ENCODE data around the gene MCTP1. TPM values are rescaled to one million over a fixed set of nuclear protein-coding genes. Genes with fewer than 3 reads are reported as not detected.

Gene MCTP1
- total and polyA plus RNA-seq, 9 of the 15 experiments (the other 6 are each of a cell fraction or from before 2014, with no cell fraction given): 0.04 to 0.93 (median 0.06) TPM; not detected in 4

GRCh38 chr5:94693043-94693822, 591.7 kb downstream of the MCTP1 start (continued):
- TF ChIP-seq E4F1 (CRISPR knock-in tag; IDR thresholded peaks at IDR 0.05; ENCODE audit: borderline replicate concordance): no peak

GRCh38 chr5:94692581-94692980, 592.3 kb downstream of the MCTP1 start:
- in situ Hi-C loops (cut with MboI): no loop called here
- H3K4me3 ChIP-seq: no peak overlapping the region

More at GRCh38 chr5:94692581-94692980, 592.3 kb downstream of the MCTP1 start:
- Histone ChIP-seq H3K27ac (ENCODE audit: extremely low read depth, low read depth, low read length) (no peak overlapping the region), H4K20me1 (replicated peaks; ENCODE audit: control insufficient read depth, insufficient read depth, low read length) (no peaks in the 10 kb centered on the region), H3K9me3 (replicated peaks; ENCODE audit: control insufficient read depth, insufficient read depth, low read depth, low read length) (no peaks in the 10 kb centered on the region), H3K79me2 (ENCODE audit: control insufficient read depth, insufficient read depth, low read length) (no peaks in the 10 kb centered on the region), H3K9me1 (ENCODE audit: control insufficient read depth, insufficient read depth, low read length) (no peaks in the 10 kb centered on the region), H3K36me3 (ENCODE audit: control insufficient read depth, insufficient read depth, low read length) (peaks cover 40% of the 10 kb centered on the region; the same call in 2 of the 3 replicates), H3K9ac (ENCODE audit: insufficient read depth in 1 of 2, low read depth in 2 of 2, low read length in 2 of 2) (no peak overlapping the region), H2AFZ (ENCODE audit: low read depth, low read length) (no peak overlapping the region), H3K4me2 (ENCODE audit: insufficient read depth, low read length) (no peak overlapping the region), H3K4me1 (replicated peaks in 1 of 2; ENCODE audit: control insufficient read depth in 2 of 2, insufficient read depth in 2 of 2, low read length in 2 of 2) (no peaks in the 10 kb centered on the region), H3K27me3 (ENCODE audit: control insufficient read depth in 2 of 2, insufficient read depth in 2 of 2, low read length in 2 of 2) (no peaks in the 10 kb centered on the region)
- BruUV-seq (replicated peaks): no TSS peak
- ChIA-PET POLR2A (no interaction called here), CTCF (ENCODE audit: low intra/inter-chr PET ratio) (interaction anchor here (1.9 kb wide), 1 partner anchor 168 kb away, joined by 8 read pairs; no protein-coding TSS in a partner anchor)
- no peak for ATAC-seq
- WGBS (ENCODE audit: insufficient coverage, low coverage, missing lambda C conversion rate): 77% methylated on average over 3 of the region's 3 CpGs
- TF ChIP-seq ZC3H4 (CRISPR knock-in tag; IDR thresholded peaks at IDR 0.05; ENCODE audit: borderline replicate concordance): no peak
- TF ChIP-seq CAMTA2 (CRISPR knock-in tag; conservative IDR thresholded peaks at IDR 0.05): no peak
- no peak for TF ChIP-seq ZNF184 (CRISPR knock-in tag; IDR thresholded peaks at IDR 0.05)
- TF ChIP-seq TAF9B (IDR thresholded peaks at IDR 0.05; ENCODE audit: partially characterized antibody): no peak
- no peak for TF ChIP-seq KDM1A (IDR thresholded peaks at IDR 0.05)
- no peak for TF ChIP-seq STAT6 (CRISPR knock-in tag; IDR thresholded peaks at IDR 0.05)
- no peak for TF ChIP-seq HDAC6 (IDR thresholded peaks at IDR 0.05; ENCODE audit: low read depth, low read length)
- no peak for TF ChIP-seq BRF2 (IDR thresholded peaks at IDR 0.05; ENCODE audit: borderline replicate concordance, insufficient read depth, insufficient read length)
- TF ChIP-seq SMARCB1 (IDR thresholded peaks at IDR 0.05; ENCODE audit: insufficient read length, low read depth): no peak
- TF ChIP-seq JUN (IDR thresholded peaks at IDR 0.05; ENCODE audit: borderline replicate concordance, low read depth, low read length): no peak
- TF ChIP-seq JUN (CRISPR knock-in tag; IDR thresholded peaks at IDR 0.05; ENCODE audit: borderline replicate concordance): no peak
- TF ChIP-seq TSC22D4 (tag; IDR thresholded peaks at IDR 0.05): no peak
- no peak for TF ChIP-seq ZSCAN29 (IDR thresholded peaks at IDR 0.05)
- no peak for FAIRE-seq
- intact Hi-C loops (cut with micrococcal nuclease): loop anchor here (2.0 kb wide), 1 partner anchor 168 kb away; no protein-coding TSS in a partner anchor
- no peak for DNase-seq (ENCODE audit: extremely low read depth in 1 of 4, low spot score in 3 of 4)
